GM19438 (cell line): ENCODE data around the gene MFN2.
"Not testable (repeated sequence)": the region's sequence is repeated elsewhere in the genome, so short reads cannot be mapped to it uniquely, and the experiment has no call there.

Experiments used
- ATAC-seq: cut with Tn5 transposase; IDR thresholded peaks from one replicate; pipeline ENCODE4 v1.9.1; 2021; ENCODE audit warnings: low read depth; ENCODE audit not compliant: unreplicated experiment

The MFN2 gene

GRCh38 chr1:11991969-11992676 lies 11.9 kb downstream of the MFN2 start:
- ATAC-seq: no peak

DNA sequence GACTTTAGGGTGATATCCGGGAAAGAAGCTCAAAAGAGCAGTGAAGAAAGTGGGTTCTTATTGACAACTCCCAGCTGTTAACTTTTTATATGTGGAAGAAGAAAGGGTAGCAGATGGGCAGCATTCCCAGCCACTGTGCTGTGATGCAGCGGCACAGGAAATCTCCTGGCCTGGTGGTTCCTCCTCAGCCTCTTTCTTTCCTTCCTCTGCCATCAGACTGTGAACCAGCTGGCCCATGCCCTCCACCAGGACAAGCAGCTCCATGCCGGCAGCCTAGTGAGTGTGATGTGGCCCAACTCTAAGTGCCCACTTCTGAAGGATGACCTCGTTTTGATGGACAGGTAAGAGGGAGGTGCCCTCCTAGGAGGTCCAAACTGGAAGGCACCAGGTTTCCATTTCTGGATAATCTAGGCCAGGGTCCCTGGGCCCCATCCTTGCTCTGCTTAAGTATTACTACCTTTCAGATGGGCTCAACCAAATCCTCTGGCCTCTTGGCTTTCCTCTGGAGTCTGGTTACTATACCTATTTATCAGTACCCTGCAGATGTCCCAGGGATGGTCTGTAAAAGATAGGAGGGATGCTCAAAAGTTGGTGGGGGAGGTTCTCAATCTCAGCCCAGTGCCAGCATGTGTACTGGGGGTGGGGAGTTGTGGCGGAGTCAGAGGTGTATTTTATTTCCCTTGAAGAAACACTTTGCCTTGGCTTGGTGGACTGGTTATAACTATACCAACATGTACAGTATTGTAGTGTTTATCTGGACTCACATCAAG lies 17.0 kb downstream of the MFN2 start:
- ATAC-seq: no peak

DNA sequence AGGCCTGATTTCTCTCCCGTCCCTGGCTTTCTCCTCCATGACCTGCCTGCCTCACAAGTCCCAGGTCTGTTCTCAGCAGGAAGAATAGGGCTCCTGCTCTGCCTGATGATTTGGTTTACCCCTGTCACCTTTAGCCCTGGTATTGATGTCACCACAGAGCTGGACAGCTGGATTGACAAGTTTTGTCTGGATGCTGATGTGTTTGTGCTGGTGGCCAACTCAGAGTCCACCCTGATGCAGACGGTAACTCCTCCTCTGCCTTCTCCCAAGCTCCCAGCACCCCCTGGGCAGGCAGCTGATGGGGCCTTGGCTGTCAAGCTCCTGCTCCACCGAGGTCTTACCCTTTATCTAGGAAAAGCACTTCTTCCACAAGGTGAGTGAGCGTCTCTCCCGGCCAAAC lies 18.4 kb downstream of the MFN2 start:
- no peak for ATAC-seq

GRCh38 chr1:11999236-11999635 lies 19.0 kb downstream of the MFN2 start:
- no peak for ATAC-seq

GRCh38 chr1:12001249-12001917 lies 21.1 kb downstream of the MFN2 start:
- no peak for ATAC-seq

DNA sequence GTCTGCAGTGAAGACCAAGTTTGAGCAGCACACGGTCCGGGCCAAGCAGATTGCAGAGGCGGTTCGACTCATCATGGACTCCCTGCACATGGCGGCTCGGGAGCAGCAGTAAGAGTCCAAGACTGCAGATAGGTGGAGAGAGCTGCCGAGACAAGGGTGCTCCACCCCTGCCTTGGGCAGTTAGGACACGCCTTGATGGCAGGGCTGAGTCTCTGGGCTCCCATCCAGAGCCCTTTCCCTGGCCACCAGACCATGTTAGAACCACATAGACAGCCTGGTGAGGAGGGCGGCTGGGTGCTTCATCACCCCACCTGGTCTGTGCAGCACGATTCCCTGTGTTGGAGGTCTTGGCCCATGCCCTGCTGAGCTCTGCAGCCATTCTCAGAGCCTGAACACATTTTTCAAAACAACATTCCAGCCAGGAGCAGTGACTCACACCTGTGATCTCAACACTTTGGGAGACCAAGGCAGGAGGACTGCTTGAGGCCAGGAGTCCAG lies 21.8 kb downstream of the MFN2 start:
- no peak for ATAC-seq

GRCh38 chr1:12003762-12004161 lies 23.5 kb downstream of the MFN2 start:
- ATAC-seq: no peak

- peak; percentile 42 for ATAC-seq
Observed at GRCh38 chr1:12005488-12006166, 25.4 kb downstream of the MFN2 start.

- ATAC-seq: no peak
Observed at GRCh38 chr1:12006167-12006921, 26.1 kb downstream of the MFN2 start.

GRCh38 chr1:12007204-12007603 lies 27.0 kb downstream of the MFN2 start:
- ATAC-seq: no peak

- not testable (repeated sequence) for ATAC-seq
Observed at GRCh38 chr1:12008355-12008754, 28.1 kb downstream of the MFN2 start.

DNA sequence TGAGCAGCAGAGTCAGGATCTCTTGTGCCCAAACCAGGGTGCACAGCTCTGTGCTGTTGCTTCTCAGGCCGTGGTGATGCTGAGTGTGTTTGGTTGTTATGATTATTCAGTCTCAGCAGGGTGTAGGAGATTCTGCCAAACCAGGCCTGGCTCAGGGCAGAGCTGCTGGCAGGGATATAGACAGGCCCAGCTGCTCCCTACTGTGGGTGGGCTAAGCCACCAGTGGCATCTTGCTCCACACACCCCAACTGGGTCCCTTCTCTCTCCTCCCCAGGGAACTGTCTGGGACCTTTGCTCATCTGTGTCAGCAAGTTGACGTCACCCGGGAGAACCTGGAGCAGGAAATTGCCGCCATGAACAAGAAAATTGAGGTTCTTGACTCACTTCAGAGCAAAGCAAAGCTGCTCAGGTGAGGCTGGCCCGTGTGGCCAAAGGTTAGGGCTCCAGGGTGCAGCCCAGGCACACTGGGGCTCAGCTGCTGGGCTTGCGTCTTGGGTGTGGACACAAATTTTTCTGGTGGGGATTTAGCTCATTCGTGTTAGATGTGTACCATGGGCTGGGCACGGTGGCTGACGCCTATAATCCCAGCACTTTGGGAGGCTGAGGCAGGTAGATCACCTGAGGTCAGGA lies 29.2 kb downstream of the MFN2 start:
- no peak for ATAC-seq

GRCh38 chr1:12010746-12011570 lies 30.7 kb downstream of the MFN2 start:
- ATAC-seq: no peak

DNA sequence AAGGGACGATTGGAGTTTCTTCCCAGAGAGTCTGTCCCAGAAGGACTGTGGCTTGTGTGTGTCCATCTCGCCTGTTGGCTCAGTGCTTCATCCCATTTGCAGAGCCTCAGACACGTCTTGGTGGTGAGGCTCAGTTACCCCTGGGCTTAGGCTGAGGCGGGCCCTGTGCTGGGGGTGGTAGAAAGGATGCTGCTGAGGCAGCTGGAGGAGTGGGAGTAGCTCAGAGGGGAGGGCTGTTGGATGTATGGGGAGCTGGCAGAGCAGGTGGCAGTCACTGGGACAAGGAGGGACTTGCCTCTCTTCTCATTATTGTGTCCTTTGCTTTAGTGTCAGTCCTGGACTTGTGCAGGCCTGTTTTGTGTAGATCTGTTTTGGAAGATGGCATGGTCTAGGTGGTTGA lies 31.8 kb downstream of the MFN2 start:
- ATAC-seq: no peak

- no peak for ATAC-seq
Observed at GRCh38 chr1:12012560-12013316, 32.5 kb downstream of the MFN2 start.

DNA sequence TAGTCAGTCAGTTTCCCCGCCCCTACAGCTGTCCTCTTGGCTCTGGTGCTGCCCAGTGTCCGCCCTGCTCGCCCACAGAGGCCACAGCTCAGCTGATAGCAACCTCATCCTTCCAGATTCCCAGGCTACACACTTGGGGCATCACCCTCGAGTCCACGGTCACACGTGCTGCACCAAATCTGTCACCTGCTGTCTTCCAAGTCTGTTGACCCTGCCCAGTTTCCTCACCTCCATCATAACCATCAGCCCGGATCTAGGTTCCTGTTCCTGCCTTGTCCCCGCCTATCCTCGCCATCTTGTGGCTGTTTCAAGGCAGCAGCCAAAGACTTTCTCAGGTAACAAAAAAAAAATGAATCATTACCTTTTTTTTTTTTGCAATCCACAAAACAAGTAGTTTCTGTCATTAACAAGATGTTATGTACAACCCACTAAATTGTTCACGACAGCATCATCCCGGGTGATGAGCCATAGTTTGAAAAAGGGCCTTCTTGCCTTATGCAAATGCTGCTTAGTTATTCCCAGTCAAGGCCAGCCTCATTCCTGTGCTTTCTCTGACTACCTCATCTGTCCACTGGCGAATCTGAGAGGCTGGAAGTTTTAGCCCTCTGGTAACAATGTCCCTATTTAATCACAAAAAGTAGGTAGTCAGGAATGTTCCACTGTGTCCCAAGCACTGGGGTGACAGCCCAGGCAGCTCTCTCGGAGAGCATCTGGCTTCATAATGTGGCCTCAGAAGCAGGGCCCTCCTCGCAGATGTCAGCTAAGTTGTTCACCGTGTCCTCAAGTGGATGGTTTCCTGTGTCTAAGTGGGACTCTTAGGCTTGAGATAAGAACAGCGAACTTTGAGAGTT lies 34.1 kb downstream of the MFN2 start:
- ATAC-seq: no peak

DNA sequence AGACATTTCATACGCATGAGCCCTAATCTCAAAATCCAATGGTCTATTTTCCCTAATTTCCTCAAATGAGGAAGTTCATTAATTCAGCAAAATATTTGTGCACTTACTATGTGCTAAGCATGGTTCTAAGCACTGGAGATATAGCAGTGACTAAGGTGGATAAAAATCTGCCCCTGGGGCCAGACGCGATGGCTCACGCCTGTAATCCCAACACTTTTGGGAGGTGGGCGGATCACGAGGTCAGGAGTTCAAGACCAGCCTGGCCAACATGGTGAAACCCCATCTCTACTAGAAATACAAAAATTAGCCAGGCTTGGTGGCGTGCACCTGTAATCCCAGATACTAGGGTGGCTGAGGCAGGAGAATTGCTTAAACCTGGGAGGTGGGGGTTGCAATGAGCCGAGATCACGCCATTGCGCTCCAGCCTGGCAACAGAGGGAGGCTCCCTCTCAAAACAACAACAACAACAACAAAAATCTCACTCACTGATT lies 34.8 kb downstream of the MFN2 start:
- ATAC-seq: no peak
